CD4-positive, alpha-beta memory T cell (primary cell): ENCODE results near the gene TUBB4B. TPM values are rescaled to one million over a fixed set of nuclear protein-coding genes. Genes with fewer than 3 reads are reported as not detected.

Experiments used
- CTCF ChIA-PET: fragments of 350-600 bp; sonication (Branson Sonifier 250); formaldehyde crosslinking; loops from one replicate; lab custom pipeline; 2021; ENCODE audit warnings: inconsistent platforms; ENCODE audit not compliant: partially characterized antibody; lab: Charles Lee
- POLR2A ChIA-PET: fragments of 350-600 bp; sonication (Branson Sonifier 250); formaldehyde crosslinking; loops from one replicate; lab custom pipeline; 2021; ENCODE audit not compliant: partially characterized antibody; lab: Charles Lee
- DNase-seq, 5 donors: peaks; one replicate each; pipeline versions ENCODE4 v3.0.0 to v3.0.0-alpha.2; 2020 to 2022; ENCODE audit warnings: mixed read lengths in 1 of 5
- H3K27ac ChIP-seq: one replicate; pipeline ENCODE4 v1.7.0; 2013; ENCODE audit warnings: low read depth, low read length
- H3K27me3 ChIP-seq: 2 replicates; pipeline ENCODE4 v1.7.0; 2013; ENCODE audit warnings: mild to moderate bottlenecking, low read length, moderate library complexity; ENCODE audit not compliant: insufficient read depth
- H3K36me3 ChIP-seq: 2 replicates; pipeline ENCODE4 v1.7.0; 2013; ENCODE audit warnings: mild to moderate bottlenecking, low read length, moderate library complexity; ENCODE audit not compliant: insufficient read depth
- H3K4me1 ChIP-seq: 2 replicates; pipeline ENCODE4 v1.7.0; 2013; ENCODE audit warnings: mild to moderate bottlenecking, low read length, moderate library complexity; ENCODE audit not compliant: insufficient read depth
- H3K4me3 ChIP-seq, 2 donors: one replicate each; pipeline ENCODE4 v1.7.0; 2013; ENCODE audit warnings: low read length in 2 of 2, mild to moderate bottlenecking in 1 of 2
- H3K9me3 ChIP-seq, 2 donors: one replicate each; pipeline ENCODE4 v1.7.0; 2013; ENCODE audit warnings: low read length in 2 of 2, control low read depth in 1 of 2; ENCODE audit not compliant: control insufficient read depth in 1 of 2
- H3K27ac Mint-ChIP-seq, 7 donors: one replicate each; pipeline ENCODE4 v1.8.0; 2020 to 2021; ENCODE audit warnings: mixed read lengths in 7 of 7, mild to moderate bottlenecking in 6 of 7, inconsistent platforms in 3 of 7, moderate library complexity in 3 of 7
- H3K27me3 Mint-ChIP-seq, 2 donors: one replicate each; pipeline ENCODE4 v1.8.0; 2020 to 2021; ENCODE audit warnings: mixed read lengths in 2 of 2
- H3K36me3 Mint-ChIP-seq, 2 donors: one replicate each; pipeline ENCODE4 v1.8.0; 2020 to 2021; ENCODE audit warnings: mixed read lengths in 2 of 2, inconsistent platforms in 1 of 2, mild to moderate bottlenecking in 1 of 2
- H3K4me1 Mint-ChIP-seq, 4 donors: one replicate each; pipeline ENCODE4 v1.8.0; 2020 to 2021; ENCODE audit warnings: mixed read lengths in 4 of 4, mild to moderate bottlenecking in 1 of 4
- H3K4me3 Mint-ChIP-seq, 8 donors: one replicate each; pipeline ENCODE4 v1.8.0; 2020 to 2021; ENCODE audit warnings: mixed read lengths in 8 of 8, mild to moderate bottlenecking in 7 of 8, moderate library complexity in 6 of 8, inconsistent platforms in 3 of 8
- H3K9me3 Mint-ChIP-seq, 8 donors: one replicate each; pipeline ENCODE4 v1.8.0; 2020 to 2021; ENCODE audit warnings: mixed read lengths in 8 of 8, mild to moderate bottlenecking in 5 of 8, inconsistent platforms in 3 of 8, moderate library complexity in 1 of 8
- intact Hi-C: fragments of 100-400 bp; cut with micrococcal nuclease; formaldehyde crosslinking; loops from one replicate; pipeline ENCODE4 v1.15.1; 2023
- polyA plus RNA-seq, 2 donors: library from polyadenylated mRNA; unstranded; fragments of 300-500 nt; fragmentation: Illumina TruSeq; gene quantifications; one replicate each; pipeline ENCODE4 v1.2.3, GENCODE V29; 2021
- total RNA-seq, 2 experiments: library from RNA; stranded (reverse); gene quantifications; one replicate each; pipeline ENCODE4 v1.2.3, GENCODE V29; 2021

TUBB4B gene
- total and polyA plus RNA-seq, 4 experiments from 2014 or later = 53.1 to 103 (median 82.0) TPM

DNA sequence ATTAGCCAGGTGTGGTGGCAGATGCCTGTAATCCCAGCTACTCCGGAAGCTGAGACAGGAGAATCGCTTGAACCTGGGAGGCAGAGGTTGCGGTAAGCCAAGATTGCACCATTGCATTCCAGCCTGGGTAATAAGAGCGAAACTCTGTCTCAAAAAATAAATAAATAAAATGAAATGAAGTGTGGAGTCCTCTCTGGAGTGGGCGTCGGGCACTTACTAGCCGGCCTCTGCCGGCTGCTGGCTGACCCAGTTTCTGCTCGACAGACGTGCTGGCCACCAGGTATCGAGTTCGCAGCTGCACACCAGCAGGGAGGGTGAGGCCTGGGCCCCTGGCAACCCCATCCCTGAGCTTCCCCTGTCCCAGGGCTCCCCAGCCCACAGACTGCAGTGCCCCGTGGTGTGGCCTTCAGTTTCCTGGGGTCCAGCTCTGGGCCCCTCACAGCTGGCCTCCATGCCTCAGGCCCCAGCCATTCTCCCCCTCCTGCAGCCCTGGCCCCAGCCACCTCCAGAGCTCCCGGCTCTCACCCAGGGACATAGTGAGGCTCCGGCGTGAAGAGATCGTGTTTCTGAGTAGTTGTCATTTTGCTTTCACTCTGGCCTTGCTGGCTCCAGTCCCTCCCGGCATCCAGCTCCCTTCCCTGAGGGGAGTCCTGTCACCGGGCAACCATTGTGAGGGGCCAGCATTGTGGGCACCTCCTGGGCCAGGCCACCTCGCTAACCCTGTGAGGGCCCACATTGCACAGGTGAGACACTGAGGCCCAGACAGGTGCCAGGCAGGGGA, 6.2 kb downstream of the TUBB4B start:
- CTCF ChIA-PET = interaction anchor here (1.4 kb wide), 1 partner anchor 11 kb away, joined by 6 read pairs; no protein-coding TSS in a partner anchor
- Histone ChIP-seq H3K27ac (no peak overlapping the region), H3K4me1 (peaks cover 10% of the 10 kb centered on the region), H3K36me3 (peaks cover 15% of the 10 kb centered on the region), H3K4me3 (no peak overlapping the region), H3K27me3 (no peaks in the 10 kb centered on the region), H3K9me3 (no peaks in the 10 kb centered on the region)
- H3K9me3 Mint-ChIP-seq = peaks cover 0 to 5% (median 0%) of the 10 kb centered on the region in 8 donors
- H3K36me3 Mint-ChIP-seq = peaks cover 6 to 8% of the 10 kb centered on the region in 2 donors
- H3K4me1 Mint-ChIP-seq = peaks cover 5 to 21% (median 13%) of the 10 kb centered on the region in 4 donors
- H3K27me3 Mint-ChIP-seq = no peaks in the 10 kb centered on the region
- intact Hi-C loops = no loop called here
- POLR2A ChIA-PET = interaction anchor here (1.2 kb wide), 1 partner anchor 47 kb away, joined by 4 read pairs; the partner anchor contains the start of gene TPRN
- no peak overlapping the region for H3K4me3 Mint-ChIP-seq
- peak overlapping the region in 1 of 7 donors; percentile 40 for H3K27ac Mint-ChIP-seq
- DNase-seq = peak in 1 of 5 donors; percentile 27

DNA sequence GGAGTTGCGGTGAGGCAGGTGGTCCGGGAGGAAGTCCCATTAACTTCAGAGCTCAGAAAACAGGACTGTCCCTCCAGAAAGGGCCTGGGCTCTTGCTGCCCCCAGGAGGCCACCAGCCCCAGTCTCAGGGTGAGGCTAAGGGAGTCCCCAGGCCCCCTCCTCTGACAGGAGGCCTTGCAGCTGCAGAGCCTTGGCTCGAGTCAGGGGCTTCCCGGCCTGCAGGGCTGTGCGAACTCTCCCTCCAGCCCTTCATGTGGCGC, 6.8 kb downstream of the TUBB4B start:
- H3K27me3 Mint-ChIP-seq = no peaks in the 10 kb centered on the region
- POLR2A ChIA-PET = interaction anchor here (1.2 kb wide), 1 partner anchor 47 kb away, joined by 4 read pairs; the partner anchor contains the start of gene TPRN
- no peak overlapping the region for H3K27ac ChIP-seq
- H3K9me3 ChIP-seq = no peaks in the 10 kb centered on the region
- peaks cover 0 to 15% (median 8%) of the 10 kb centered on the region in 4 donors for H3K4me1 Mint-ChIP-seq
- no peak for DNase-seq
- H3K36me3 ChIP-seq = peaks cover 9% of the 10 kb centered on the region
- no peaks in the 10 kb centered on the region for H3K27me3 ChIP-seq
- H3K36me3 Mint-ChIP-seq = peaks cover 2 to 3% of the 10 kb centered on the region in 2 donors
- H3K4me1 ChIP-seq = peaks cover 5% of the 10 kb centered on the region
- intact Hi-C loops = no loop called here
- H3K9me3 Mint-ChIP-seq = peaks cover 0 to 2% (median 0%) of the 10 kb centered on the region in 8 donors
- CTCF ChIA-PET = interaction anchor here (1.4 kb wide), 1 partner anchor 11 kb away, joined by 6 read pairs; no protein-coding TSS in a partner anchor
- no peak overlapping the region for H3K4me3 Mint-ChIP-seq
- H3K4me3 ChIP-seq = no peak overlapping the region
- peak overlapping the region in 1 of 7 donors; percentile 40 for H3K27ac Mint-ChIP-seq

DNA sequence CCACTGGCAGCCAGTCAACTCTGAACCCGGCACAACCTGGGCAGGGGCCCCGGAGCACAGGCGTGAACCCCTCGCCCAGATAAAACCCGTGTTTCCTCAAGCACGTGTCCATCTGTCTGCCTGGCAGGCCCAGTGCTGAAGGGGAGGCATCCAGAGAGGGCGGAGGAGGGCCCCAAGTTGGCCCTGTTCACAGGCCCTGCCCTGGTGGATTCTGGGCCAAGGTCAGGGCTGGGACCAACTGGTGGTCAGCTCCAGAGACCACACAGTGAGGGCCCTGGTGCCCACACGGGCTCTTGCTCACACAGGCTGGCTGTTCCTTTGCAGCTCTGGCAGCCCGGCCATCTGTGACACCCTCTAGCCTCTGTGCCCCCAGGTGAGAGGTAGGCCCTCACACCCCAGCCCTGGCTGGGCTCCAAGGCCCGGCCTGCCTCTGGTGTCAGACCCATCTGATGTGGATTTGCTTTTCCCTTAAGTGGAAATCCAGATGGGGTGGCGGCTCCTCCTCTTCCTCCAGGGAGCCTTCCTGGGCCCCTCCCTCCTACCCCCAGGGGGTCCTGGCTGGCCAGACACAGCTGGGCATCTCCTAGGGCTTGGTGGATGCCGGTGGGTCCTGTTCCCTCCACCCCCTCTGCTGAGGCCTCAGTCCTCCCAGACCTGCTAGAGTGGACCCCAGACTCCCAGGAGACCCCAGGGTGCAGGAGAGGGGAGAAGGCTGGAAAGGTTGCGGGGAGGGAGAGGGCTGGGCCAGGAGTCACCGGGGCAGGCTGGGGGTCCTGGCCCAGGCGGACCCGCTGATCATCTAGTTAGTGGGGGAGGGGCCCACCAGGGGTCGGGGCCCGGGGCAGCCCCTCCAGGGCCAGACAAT, 9.5 kb downstream of the TUBB4B start:
- peaks cover 9% of the 10 kb centered on the region for H3K4me1 ChIP-seq
- Mint-ChIP-seq H3K27me3 (no peaks in the 10 kb centered on the region), H3K27ac (no peak overlapping the region), H3K36me3 (peaks cover 0 to under 1% of the 10 kb centered on the region in 2 donors), H3K4me3 (no peak overlapping the region), H3K4me1 (peaks cover under 1 to 6% (median 2%) of the 10 kb centered on the region in 4 donors), H3K9me3 (peaks cover 0 to 3% (median 0%) of the 10 kb centered on the region in 8 donors)
- ChIA-PET CTCF (no interaction called here), POLR2A (interaction anchor here (10.6 kb wide), 1 partner anchor 9 kb away, joined by 260 read pairs; the partner anchor contains the start of gene TUBB4B)
- DNase-seq = peak in 1 of 5 donors; percentile 12
- no peak overlapping the region for H3K4me3 ChIP-seq
- no peaks in the 10 kb centered on the region for H3K36me3 ChIP-seq
- intact Hi-C loops = no loop called here
- no peak overlapping the region for H3K27ac ChIP-seq
- no peaks in the 10 kb centered on the region for H3K27me3 ChIP-seq
- H3K9me3 ChIP-seq = no peaks in the 10 kb centered on the region

DNA sequence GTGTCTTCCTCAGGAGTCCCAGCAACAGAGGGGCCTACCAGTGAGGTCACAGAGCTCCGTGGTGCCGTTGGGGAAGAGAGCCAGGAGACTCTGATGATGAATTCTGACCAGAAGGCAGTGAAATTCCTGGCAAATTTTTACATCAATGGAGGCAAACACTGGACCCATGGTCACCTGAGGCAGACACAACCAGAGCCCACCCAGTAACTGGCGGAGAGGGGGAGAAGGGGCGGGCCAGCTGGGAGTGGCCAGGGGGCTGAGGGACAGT, 10.0 kb downstream of the TUBB4B start, which contains the start of gene STPG3:
Gene STPG3 (plus strand): TSS at position 93 of the 268 bp plus-strand sequence. CDS start 1 bp downstream, at position 94.
- POLR2A ChIA-PET = interaction anchor here (10.6 kb wide), 1 partner anchor 10 kb away, joined by 260 read pairs; the partner anchor contains the start of gene TUBB4B
- intact Hi-C loops = no loop called here
- Histone ChIP-seq H3K27me3 (no peaks in the 10 kb centered on the region), H3K9me3 (no peaks in the 10 kb centered on the region), H3K4me3 (no peak within 1 kb of the TSS), H3K36me3 (no peaks in the 10 kb centered on the region), H3K27ac (no peak within 1 kb of the TSS), H3K4me1 (peaks cover 15% of the 10 kb centered on the region)
- Mint-ChIP-seq H3K9me3 (peaks cover 0 to 3% (median 0%) of the 10 kb centered on the region in 8 donors), H3K27ac (no peak within 1 kb of the TSS), H3K4me3 (no peak within 1 kb of the TSS), H3K36me3 (peaks cover 0 to 3% of the 10 kb centered on the region in 2 donors), H3K27me3 (no peaks in the 10 kb centered on the region), H3K4me1 (peaks cover 2 to 11% (median 5%) of the 10 kb centered on the region in 4 donors)
- CTCF ChIA-PET = no interaction called here
- DNase-seq = no peak

DNA sequence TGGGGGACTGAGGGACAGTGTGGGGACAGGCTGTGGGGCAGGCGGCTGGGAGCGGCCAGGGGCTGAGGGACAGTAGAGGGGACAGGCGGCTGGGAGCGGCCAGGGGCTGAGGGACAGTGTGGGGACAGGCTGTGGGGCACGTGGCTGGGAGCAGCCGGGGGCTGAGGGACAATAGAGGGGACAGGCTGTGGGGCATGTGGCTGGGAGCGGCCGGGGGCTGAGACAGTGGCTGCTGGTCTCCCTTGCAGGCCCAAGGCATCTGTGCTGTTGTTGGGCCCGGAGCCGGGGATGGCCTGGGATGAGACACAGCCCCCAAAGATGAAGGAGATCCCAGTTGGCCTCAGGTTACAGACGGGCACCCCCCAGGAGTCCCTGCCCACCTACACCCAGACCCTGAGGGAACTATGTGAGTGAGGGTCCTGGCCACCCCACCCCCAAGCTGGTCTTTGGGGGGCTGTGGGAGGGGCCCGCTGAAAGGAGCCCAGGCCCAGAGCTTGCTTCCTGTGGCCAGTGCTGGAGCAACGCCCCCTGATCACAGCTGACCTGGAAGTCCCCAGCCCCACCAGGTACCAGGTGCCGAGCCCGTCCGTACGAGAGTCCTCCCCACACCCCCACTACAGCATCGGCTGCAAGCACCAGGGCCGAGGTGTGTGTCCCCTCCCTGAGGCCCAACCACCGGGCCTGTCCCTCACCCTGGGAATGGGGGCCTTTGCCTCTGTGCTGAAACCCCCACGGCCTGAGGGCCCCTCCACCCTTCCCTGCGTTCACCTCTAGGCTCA, 10.6 kb downstream of the TUBB4B start:
- H3K27ac Mint-ChIP-seq = no peak overlapping the region
- CTCF ChIA-PET = no interaction called here
- intact Hi-C loops = no loop called here

DNA sequence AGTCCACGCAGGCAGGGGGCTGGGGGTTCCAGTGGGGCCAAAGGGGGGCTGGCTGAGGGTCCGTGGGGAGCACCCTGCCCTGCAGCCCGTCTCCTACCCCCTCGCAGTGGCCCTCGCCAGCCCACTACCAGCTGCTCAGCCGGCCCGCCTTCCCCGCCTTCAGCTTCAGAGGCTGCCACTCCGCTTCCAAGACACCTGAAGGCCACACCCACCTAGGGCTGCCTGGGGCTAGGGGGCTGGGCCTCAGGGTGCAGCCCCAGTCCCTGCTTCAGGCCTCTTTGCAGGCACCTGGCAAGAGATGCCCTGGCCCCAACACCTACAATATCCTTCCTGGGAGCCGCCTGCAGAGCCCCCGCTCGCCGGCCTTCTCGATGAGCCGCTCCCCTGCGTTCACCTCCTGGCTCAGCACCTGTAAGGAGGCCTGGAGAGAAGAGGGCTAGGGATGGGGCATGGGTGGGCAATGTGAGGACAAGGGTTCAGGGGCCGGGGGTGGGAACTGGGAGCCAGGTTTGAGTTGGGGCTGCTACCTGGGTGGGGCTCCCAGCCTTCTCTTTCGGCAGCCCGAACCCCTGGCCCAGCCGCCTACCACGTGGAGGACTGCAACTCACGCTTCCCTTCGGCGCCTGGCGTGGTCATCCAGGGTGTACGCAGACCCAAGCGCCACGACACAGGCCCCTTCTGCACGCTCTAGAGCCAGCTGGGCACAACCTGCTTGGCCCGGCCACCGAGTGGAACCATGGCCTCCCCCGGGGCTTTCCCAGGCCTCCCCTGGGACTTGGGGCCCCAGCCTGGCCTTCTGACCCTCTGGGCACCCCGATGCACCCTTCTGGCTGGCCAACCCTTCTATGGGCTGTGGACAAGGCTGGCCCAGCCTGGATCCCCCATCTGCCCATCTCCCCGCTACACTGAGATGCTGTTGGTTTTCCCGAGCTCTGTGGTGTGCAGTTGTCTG, 11.7 kb downstream of the TUBB4B start:
- H3K27ac Mint-ChIP-seq = no peak overlapping the region
- no peaks in the 10 kb centered on the region for H3K27me3 ChIP-seq
- H3K4me3 Mint-ChIP-seq = peak overlapping the region in 1 of 8 donors; percentile 89
- CTCF ChIA-PET = interaction anchor here (2.0 kb wide), 1 partner anchor 16 kb away, joined by 10 read pairs; no protein-coding TSS in a partner anchor
- H3K27me3 Mint-ChIP-seq = no peaks in the 10 kb centered on the region
- POLR2A ChIA-PET = interaction anchor here (1.1 to 10.6 kb wide), 3 partner anchors 12 to 52 kb away, joined by 3 to 260 read pairs (median 3); partner anchors contain the start of gene TUBB4B
- no peak overlapping the region for H3K4me3 ChIP-seq
- peaks cover 25% of the 10 kb centered on the region for H3K4me1 ChIP-seq
- DNase-seq = peak in 1 of 5 donors; percentile 36
- peaks cover 0 to 3% (median 0%) of the 10 kb centered on the region in 8 donors for H3K9me3 Mint-ChIP-seq
- H3K4me1 Mint-ChIP-seq = peaks cover 2 to 24% (median 10%) of the 10 kb centered on the region in 4 donors
- H3K9me3 ChIP-seq = no peaks in the 10 kb centered on the region
- H3K27ac ChIP-seq = no peak overlapping the region
- H3K36me3 ChIP-seq = no peaks in the 10 kb centered on the region
- peaks cover 0 to 3% of the 10 kb centered on the region in 2 donors for H3K36me3 Mint-ChIP-seq
- intact Hi-C loops = no loop called here

More for the DNA sequence above, 10.6 kb downstream of the TUBB4B start:
- peaks cover 0 to 3% of the 10 kb centered on the region in 2 donors for H3K36me3 Mint-ChIP-seq
- peaks cover 2 to 17% (median 7%) of the 10 kb centered on the region in 4 donors for H3K4me1 Mint-ChIP-seq
- H3K27me3 Mint-ChIP-seq = no peaks in the 10 kb centered on the region
- Histone ChIP-seq H3K9me3 (no peaks in the 10 kb centered on the region), H3K27ac (no peak overlapping the region), H3K4me1 (peaks cover 20% of the 10 kb centered on the region), H3K4me3 (no peak overlapping the region), H3K36me3 (no peaks in the 10 kb centered on the region), H3K27me3 (no peaks in the 10 kb centered on the region)
- H3K4me3 Mint-ChIP-seq = no peak overlapping the region
- H3K9me3 Mint-ChIP-seq = peaks cover 0 to 3% (median 0%) of the 10 kb centered on the region in 8 donors
- POLR2A ChIA-PET = interaction anchor here (1.2 to 10.6 kb wide), 2 partner anchors 11 to 50 kb away, joined by 3 to 260 read pairs; partner anchors contain the start of gene TUBB4B
- peak in 1 of 5 donors; percentile 28 for DNase-seq
